ENCODE measurements around the gene PRPH. TPM values are rescaled to one million over a fixed set of nuclear protein-coding genes. Genes with fewer than 3 reads are reported as not detected.
"Not testable (repeated sequence)": the region's sequence is repeated elsewhere in the genome, so short reads cannot be mapped to it uniquely, and the experiment has no call there.

PRPH gene
- 0.70 and 1.3 TPM in 2 replicates for total RNA-seq
- long read RNA-seq, partial matches to known transcripts: 0 of 1 reads
- long read RNA-seq, other reads (novel, unspliced or antisense): 0 of 1 reads

DNA sequence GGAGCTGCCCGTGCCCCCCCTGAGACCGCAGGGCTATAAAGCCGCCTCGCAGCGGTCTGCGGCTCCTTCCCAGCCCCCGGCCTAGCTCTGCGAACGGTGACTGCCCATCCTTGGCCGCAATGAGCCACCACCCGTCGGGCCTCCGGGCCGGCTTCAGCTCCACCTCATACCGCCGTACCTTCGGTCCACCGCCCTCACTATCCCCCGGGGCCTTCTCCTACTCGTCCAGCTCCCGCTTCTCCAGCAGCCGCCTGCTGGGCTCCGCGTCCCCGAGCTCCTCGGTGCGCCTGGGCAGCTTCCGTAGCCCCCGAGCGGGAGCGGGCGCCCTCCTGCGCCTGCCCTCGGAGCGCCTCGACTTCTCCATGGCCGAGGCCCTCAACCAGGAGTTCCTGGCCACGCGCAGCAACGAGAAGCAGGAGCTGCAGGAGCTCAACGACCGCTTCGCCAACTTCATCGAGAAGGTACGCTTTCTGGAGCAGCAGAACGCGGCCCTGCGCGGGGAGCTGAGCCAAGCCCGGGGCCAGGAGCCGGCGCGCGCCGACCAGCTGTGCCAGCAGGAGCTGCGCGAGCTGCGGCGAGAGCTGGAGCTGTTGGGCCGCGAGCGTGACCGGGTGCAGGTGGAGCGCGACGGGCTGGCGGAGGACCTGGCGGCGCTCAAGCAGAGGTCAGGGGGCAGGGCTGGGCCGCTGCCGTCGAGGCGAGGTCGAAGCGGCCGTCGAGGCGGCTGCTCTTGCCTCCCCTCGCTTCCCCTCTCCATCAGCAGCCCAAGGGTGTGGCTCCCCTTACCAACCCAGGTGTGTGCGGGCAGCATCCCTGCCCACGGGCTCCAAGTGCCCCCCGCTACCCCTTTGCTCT, at the start of gene PRPH:
Gene PRPH (plus strand): TSS at position 66 of the 855 bp plus-strand sequence. CDS start 54 bp downstream, at position 120.
- TF ChIP-seq, protein P1, sequence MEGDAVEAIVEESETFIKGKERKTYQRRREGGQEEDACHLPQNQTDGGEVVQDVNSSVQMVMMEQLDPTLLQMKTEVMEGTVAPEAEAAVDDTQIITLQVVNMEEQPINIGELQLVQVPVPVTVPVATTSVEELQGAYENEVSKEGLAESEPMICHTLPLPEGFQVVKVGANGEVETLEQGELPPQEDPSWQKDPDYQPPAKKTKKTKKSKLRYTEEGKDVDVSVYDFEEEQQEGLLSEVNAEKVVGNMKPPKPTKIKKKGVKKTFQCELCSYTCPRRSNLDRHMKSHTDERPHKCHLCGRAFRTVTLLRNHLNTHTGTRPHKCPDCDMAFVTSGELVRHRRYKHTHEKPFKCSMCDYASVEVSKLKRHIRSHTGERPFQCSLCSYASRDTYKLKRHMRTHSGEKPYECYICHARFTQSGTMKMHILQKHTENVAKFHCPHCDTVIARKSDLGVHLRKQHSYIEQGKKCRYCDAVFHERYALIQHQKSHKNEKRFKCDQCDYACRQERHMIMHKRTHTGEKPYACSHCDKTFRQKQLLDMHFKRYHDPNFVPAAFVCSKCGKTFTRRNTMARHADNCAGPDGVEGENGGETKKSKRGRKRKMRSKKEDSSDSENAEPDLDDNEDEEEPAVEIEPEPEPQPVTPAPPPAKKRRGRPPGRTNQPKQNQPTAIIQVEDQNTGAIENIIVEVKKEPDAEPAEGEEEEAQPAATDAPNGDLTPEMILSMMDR (conservative IDR thresholded peaks at IDR 0.05): no peak
- Mint-ChIP-seq H3K4me1 (peaks cover 4% of the 10 kb centered on the region), H3K27ac (ENCODE audit: unreplicated experiment) (no peak within 1 kb of the TSS), H3K27me3 (ENCODE audit: low read depth) (peaks cover 84% of the 10 kb centered on the region), H3K36me3 (ENCODE audit: low read depth) (no peaks in the 10 kb centered on the region), H3K9me3 (no peaks in the 10 kb centered on the region), H3K4me3 (no peak within 1 kb of the TSS)
- DNase-seq (ENCODE audit: low read depth, low spot score): no peak

DNA sequence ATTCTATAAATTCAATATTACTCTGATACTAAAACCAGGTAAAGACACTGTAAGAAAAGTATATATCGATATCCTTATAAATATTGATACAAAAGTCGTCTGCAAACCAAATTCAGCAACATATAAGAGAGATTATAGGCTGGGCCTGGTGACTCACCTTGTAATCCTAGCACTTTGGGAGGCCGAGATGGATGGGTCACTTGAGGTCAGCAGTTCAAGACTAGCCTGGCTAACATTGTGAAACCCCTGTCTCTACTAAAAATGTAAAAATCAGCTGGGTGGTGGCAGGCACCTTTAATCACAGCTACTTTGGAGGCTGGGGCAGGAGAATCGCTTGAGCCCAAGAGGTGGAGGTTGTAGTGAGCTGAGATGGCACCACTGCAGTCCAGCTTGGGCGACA, 43.6 kb upstream of the PRPH start:
- no peak overlapping the region for H3K4me3 Mint-ChIP-seq
- no peak for DNase-seq (ENCODE audit: low read depth, low spot score)
- H3K36me3 Mint-ChIP-seq (ENCODE audit: low read depth): no peaks in the 10 kb centered on the region
- no peak overlapping the region for H3K27ac Mint-ChIP-seq (ENCODE audit: unreplicated experiment)
- H3K4me1 Mint-ChIP-seq: no peaks in the 10 kb centered on the region
- H3K27me3 Mint-ChIP-seq (ENCODE audit: low read depth): no peaks in the 10 kb centered on the region
- H3K9me3 Mint-ChIP-seq: no peaks in the 10 kb centered on the region
- TF ChIP-seq, protein P1 (conservative IDR thresholded peaks at IDR 0.05): no peak

DNA sequence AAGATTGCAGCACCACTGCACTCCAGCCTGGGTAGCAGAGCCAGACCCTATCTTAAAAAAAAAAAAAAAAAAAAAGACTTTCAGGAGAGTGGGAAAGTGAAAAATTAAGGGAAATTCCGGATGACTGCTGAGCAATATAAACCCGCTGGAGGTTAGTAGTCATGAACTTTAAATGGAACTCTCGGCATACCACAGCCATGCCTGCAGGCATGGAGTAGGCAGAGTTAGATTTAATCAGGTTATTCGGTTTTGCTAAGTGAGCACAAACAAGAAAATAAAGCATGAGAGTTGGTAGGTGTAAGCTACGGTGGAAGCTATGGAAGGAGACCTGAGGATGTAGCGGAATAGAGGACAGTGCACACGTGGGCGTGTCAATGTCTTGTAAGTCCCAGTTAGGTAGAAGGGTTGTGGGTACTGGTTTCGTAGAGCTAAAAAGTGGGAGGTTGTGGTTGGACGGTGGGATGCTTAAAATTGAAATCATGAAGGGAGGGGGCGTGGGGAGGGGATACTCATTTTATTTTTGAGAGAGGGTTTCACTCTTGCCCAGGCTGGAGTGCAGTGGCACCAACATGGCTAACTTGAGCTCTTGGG, 41.8 kb upstream of the PRPH start:
- Mint-ChIP-seq H3K27ac (ENCODE audit: unreplicated experiment) (no peak overlapping the region), H3K27me3 (ENCODE audit: low read depth) (no peaks in the 10 kb centered on the region), H3K4me1 (no peaks in the 10 kb centered on the region), H3K4me3 (no peak overlapping the region), H3K9me3 (no peaks in the 10 kb centered on the region), H3K36me3 (ENCODE audit: low read depth) (no peaks in the 10 kb centered on the region)
- TF ChIP-seq, protein P1 (conservative IDR thresholded peaks at IDR 0.05): no peak
- DNase-seq (ENCODE audit: low read depth, low spot score): no peak

DNA sequence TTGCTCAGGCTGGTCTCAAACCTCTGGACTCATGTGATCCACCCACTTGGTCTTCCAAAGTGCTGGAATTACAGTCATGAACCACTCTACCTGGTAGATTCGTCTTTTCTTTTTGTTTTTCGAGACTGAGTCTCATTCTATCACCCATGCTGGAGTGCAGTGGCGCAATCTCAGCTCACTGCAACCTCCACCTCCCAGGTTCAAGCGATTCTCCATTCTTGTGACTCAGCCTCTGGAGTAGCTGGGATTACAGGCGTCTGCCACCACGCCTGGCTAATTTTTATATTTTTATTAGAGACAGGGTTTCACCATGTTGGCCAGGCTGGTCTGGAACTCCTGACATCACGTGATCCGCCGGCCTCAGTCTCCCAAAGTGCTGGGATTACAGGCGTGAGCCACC, 39.5 kb upstream of the PRPH start:
- H3K4me3 Mint-ChIP-seq; H3K9me3 Mint-ChIP-seq; DNase-seq (ENCODE audit: low read depth, low spot score); H3K27ac Mint-ChIP-seq (ENCODE audit: unreplicated experiment); H3K36me3 Mint-ChIP-seq (ENCODE audit: low read depth); H3K27me3 Mint-ChIP-seq (ENCODE audit: low read depth); H3K4me1 Mint-ChIP-seq: not testable (repeated sequence)

DNA sequence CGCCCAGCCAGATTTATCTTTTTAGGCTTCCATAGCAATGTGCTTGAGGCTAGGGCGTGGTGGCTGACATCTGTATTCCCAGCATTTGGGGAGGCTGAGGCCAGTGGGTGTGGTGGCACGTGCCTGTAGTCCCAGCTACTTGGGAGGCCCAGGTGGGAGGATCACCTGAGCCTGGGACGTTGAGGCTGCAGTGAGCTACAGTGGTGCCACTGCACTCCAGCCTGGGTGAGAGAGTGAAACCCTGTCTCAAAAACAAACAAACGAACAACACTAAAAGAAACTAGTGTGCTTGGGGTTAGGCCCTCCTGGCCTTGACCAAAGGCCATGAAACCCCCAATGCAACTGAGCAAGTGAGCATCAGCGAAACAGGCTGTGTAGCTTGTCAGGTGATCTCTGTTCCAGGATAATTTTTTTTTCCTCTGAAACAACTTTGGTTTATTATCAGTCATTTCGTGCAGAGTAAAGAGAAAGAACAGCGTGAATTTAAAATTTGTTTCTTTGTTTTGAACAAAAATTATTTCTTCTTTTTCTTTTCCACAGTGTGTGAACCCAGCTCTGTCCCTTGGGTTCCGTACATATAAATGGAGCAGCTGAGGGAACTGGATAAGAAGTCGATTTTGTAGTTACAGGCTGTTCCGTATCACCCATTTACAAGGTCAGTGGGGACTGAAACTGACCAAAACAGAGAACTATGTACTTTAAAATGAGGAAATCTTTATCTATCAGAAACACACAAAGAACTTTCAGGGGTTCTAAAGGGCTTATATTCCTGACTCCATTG, 38.9 kb upstream of the PRPH start:
- peaks cover 2% of the 10 kb centered on the region for H3K27me3 Mint-ChIP-seq (ENCODE audit: low read depth)
- H3K4me3 Mint-ChIP-seq: no peak overlapping the region
- TF ChIP-seq, protein P1 (conservative IDR thresholded peaks at IDR 0.05): no peak
- H3K27ac Mint-ChIP-seq (ENCODE audit: unreplicated experiment): peak overlapping the region; percentile 27
- H3K9me3 Mint-ChIP-seq: no peaks in the 10 kb centered on the region
- no peak for DNase-seq (ENCODE audit: low read depth, low spot score)
- H3K4me1 Mint-ChIP-seq: peaks cover 4% of the 10 kb centered on the region
- no peaks in the 10 kb centered on the region for H3K36me3 Mint-ChIP-seq (ENCODE audit: low read depth)

- H3K27me3 Mint-ChIP-seq (ENCODE audit: low read depth); H3K4me3 Mint-ChIP-seq; H3K9me3 Mint-ChIP-seq; H3K4me1 Mint-ChIP-seq; H3K36me3 Mint-ChIP-seq (ENCODE audit: low read depth); DNase-seq (ENCODE audit: low read depth, low spot score); H3K27ac Mint-ChIP-seq (ENCODE audit: unreplicated experiment): not testable (repeated sequence)
These were observed 37.3 kb upstream of the PRPH start for GRCh38 chr12:49257508-49258184.

All from neural crest cell (in vitro differentiated cells).